ENCODE results near the gene SNTG2. TPM values are rescaled to one million over a fixed set of nuclear protein-coding genes. Genes with fewer than 3 reads are reported as not detected.
"Not testable (repeated sequence)": the region's sequence is repeated elsewhere in the genome, so short reads cannot be mapped to it uniquely, and the experiment has no call there.

Gene SNTG2
- total and polyA plus RNA-seq, 4 donors = 1.5 to 4.2 (median 1.9) TPM

DNA sequence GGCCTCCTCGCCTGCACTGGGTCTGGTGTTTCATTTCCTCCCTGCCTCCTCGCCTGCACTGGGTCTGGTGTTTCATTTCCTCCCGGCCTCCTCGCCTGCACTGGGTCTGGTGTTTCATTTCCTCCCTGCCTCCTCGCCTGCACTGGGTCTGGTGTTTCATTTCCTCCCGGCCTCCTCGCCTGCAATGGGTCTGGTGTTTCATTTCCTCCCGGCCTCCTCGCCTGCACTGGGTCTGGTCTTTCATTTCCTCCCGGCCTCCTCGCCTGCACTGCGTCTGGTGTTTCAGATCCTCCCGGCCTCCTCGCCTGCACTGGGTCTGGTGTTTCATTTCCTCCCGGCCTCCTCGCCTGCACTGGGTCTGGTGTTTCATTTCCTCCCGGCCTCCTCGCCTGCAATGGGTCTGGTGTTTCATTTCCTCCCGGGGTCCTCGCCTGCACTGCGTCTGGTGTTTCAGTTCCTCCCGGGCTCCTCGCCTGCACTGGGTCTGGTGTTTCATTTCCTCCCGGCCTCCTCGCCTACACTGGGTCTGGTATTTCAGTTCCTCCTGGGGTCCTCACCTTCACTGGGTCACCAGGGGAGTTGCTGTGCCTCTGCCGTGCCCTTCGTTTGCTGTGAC, 40.8 kb upstream of the SNTG2 start:
- not testable (repeated sequence) for H3K9me3 ChIP-seq (ENCODE audit: control insufficient read depth, insufficient read depth, low read length); H3K27ac ChIP-seq (ENCODE audit: low read depth, low read length); H3K4me1 ChIP-seq (ENCODE audit: control insufficient read depth, insufficient read depth, low read length); H3K36me3 ChIP-seq (ENCODE audit: control insufficient read depth, insufficient read depth, low read length); H3K4me3 ChIP-seq (ENCODE audit: low read depth, low read length); DNase-seq (ENCODE audit: low read depth in 4 of 6, low spot score in 6 of 6); H3K27me3 ChIP-seq (ENCODE audit: control insufficient read depth, insufficient read depth, low read length)
- WGBS (ENCODE audit: insufficient coverage) = 91% methylated on average over 19 of the region's 27 CpGs

DNA sequence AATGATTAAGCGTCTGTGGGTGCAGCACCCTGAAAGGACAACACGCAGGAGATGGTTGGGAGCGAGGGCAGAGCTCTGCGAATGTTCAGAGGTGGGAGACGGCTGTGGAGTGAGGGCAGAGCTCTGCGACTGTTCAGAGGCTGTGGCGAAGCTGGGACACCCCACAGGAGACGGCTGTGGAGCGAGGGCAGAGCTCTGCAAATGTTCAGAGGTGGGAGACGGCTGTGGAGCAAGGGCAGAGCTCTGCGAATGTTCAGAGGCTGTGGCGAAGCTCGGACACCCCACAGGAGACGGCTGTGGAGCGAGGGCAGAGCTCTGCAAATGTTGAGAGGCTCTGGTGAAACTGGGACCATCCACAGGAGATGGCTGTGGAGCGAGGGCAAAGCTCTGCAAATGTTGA, 40.0 kb upstream of the SNTG2 start:
- H3K27ac ChIP-seq (ENCODE audit: low read depth, low read length) = no peak overlapping the region
- no peak overlapping the region for H3K4me3 ChIP-seq (ENCODE audit: low read depth, low read length)
- no peaks in the 10 kb centered on the region for H3K27me3 ChIP-seq (ENCODE audit: control insufficient read depth, insufficient read depth, low read length)
- no peaks in the 10 kb centered on the region for H3K9me3 ChIP-seq (ENCODE audit: control insufficient read depth, insufficient read depth, low read length)
- H3K4me1 ChIP-seq (ENCODE audit: control insufficient read depth, insufficient read depth, low read length) = no peaks in the 10 kb centered on the region
- WGBS (ENCODE audit: insufficient coverage) = 88% methylated on average over 16 of the region's 16 CpGs
- DNase-seq (ENCODE audit: low read depth in 4 of 6, low spot score in 6 of 6) = no peak
- H3K36me3 ChIP-seq (ENCODE audit: control insufficient read depth, insufficient read depth, low read length) = no peaks in the 10 kb centered on the region

DNA sequence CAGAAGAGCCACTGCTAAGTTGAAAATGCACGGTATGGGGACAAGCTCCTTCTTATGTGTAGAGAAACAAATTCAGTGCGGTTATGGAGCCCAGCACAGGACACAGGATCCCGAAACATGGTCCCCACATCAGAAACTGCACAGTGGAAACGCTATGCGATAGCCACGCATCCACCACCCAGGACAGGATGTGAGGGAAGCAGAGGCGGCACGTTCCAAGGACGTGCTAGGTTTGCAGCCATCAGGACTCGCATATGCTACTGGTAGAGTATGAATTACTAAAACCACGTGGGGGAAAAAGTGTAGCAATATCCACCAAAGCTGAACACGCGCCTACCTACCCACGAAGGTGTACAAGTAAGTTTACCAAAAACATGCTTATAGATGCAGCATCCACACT, 34.7 kb upstream of the SNTG2 start:
- Histone ChIP-seq H3K36me3 (ENCODE audit: control insufficient read depth, insufficient read depth, low read length) (no peaks in the 10 kb centered on the region), H3K27me3 (ENCODE audit: control insufficient read depth, insufficient read depth, low read length) (no peaks in the 10 kb centered on the region), H3K4me1 (ENCODE audit: control insufficient read depth, insufficient read depth, low read length) (no peaks in the 10 kb centered on the region), H3K9me3 (ENCODE audit: control insufficient read depth, insufficient read depth, low read length) (no peaks in the 10 kb centered on the region), H3K27ac (ENCODE audit: low read depth, low read length) (no peak overlapping the region), H3K4me3 (ENCODE audit: low read depth, low read length) (no peak overlapping the region)
- DNase-seq (ENCODE audit: low read depth in 4 of 6, low spot score in 6 of 6) = no peak
- 95% methylated on average over 6 of the region's 14 CpGs for WGBS (ENCODE audit: insufficient coverage)

DNA sequence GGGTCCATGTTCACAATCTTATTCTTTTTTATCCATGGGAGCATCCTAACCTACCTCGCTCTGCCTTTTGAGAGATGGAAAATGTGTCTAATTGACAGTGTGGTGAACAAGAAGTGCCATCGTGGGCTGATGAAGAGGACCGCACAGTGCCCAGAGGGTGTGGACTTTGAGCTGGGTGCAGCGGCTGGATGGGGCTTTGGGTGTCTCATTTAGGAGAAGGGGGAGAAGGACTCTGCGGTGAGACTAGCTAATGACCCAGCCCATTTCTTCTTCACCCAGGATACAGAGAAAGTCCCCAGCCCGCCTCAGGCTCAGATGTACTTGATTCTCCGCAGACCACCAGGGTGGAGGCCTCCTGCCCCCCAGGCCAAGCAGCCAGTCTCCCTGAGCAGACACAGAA, 33.7 kb upstream of the SNTG2 start:
- no peaks in the 10 kb centered on the region for H3K27me3 ChIP-seq (ENCODE audit: control insufficient read depth, insufficient read depth, low read length)
- 93% methylated on average over 4 of the region's 7 CpGs for WGBS (ENCODE audit: insufficient coverage)

DNA sequence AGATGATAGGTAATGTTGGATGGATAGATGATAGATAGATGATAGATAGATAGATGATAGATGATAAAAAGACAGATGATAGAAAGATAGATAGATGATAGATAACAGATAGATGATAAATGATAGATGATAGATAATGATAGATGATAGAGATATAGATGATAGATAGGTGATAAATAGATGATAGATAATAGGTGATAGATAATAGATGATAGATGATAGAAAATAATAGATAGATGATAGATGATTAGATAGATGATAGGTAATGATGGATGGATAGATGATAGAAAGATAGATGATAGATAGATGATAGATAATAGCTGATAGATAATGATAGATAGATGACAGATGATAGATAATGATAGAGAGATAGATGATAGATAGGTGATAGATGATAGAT, 31.0 kb upstream of the SNTG2 start:
- Histone ChIP-seq H3K27me3 (ENCODE audit: control insufficient read depth, insufficient read depth, low read length) (no peaks in the 10 kb centered on the region), H3K4me1 (ENCODE audit: control insufficient read depth, insufficient read depth, low read length) (no peaks in the 10 kb centered on the region), H3K27ac (ENCODE audit: low read depth, low read length) (no peak overlapping the region), H3K9me3 (ENCODE audit: control insufficient read depth, insufficient read depth, low read length) (no peaks in the 10 kb centered on the region), H3K4me3 (ENCODE audit: low read depth, low read length) (no peak overlapping the region), H3K36me3 (ENCODE audit: control insufficient read depth, insufficient read depth, low read length) (no peaks in the 10 kb centered on the region)
- DNase-seq (ENCODE audit: low read depth in 4 of 6, low spot score in 6 of 6) = no peak

More for the DNA sequence above, 33.7 kb upstream of the SNTG2 start:
- no peak for DNase-seq (ENCODE audit: low read depth in 4 of 6, low spot score in 6 of 6)
- H3K9me3 ChIP-seq (ENCODE audit: control insufficient read depth, insufficient read depth, low read length) = no peaks in the 10 kb centered on the region
- no peaks in the 10 kb centered on the region for H3K36me3 ChIP-seq (ENCODE audit: control insufficient read depth, insufficient read depth, low read length)
- no peak overlapping the region for H3K27ac ChIP-seq (ENCODE audit: low read depth, low read length)
- no peak overlapping the region for H3K4me3 ChIP-seq (ENCODE audit: low read depth, low read length)
- no peaks in the 10 kb centered on the region for H3K4me1 ChIP-seq (ENCODE audit: control insufficient read depth, insufficient read depth, low read length)

DNA sequence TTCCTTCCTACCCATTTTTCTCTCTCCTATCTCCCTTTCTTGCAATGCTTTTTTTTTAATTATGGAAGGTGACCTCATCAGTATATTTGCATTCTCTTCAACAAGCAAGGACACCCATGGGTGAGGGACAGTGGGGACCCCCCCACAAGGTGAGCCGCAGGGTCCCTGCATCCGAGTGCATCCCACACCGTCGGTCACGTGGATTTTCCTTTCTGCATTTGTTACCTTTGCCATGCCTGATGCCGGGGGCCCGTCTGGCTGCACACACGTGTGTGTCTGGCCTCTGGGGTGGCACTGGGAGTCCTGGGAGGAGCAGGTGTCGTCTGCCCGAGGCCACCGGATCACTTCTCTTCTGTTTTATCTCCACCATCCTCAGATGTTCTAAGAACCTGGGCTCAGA, 30.1 kb upstream of the SNTG2 start:
- 96% methylated on average over 8 of the region's 11 CpGs for WGBS (ENCODE audit: insufficient coverage)
- Histone ChIP-seq H3K27me3 (ENCODE audit: control insufficient read depth, insufficient read depth, low read length) (no peaks in the 10 kb centered on the region), H3K9me3 (ENCODE audit: control insufficient read depth, insufficient read depth, low read length) (no peaks in the 10 kb centered on the region), H3K4me1 (ENCODE audit: control insufficient read depth, insufficient read depth, low read length) (no peaks in the 10 kb centered on the region), H3K27ac (ENCODE audit: low read depth, low read length) (no peak overlapping the region), H3K4me3 (ENCODE audit: low read depth, low read length) (no peak overlapping the region), H3K36me3 (ENCODE audit: control insufficient read depth, insufficient read depth, low read length) (no peaks in the 10 kb centered on the region)
- no peak for DNase-seq (ENCODE audit: low read depth in 4 of 6, low spot score in 6 of 6)

DNA sequence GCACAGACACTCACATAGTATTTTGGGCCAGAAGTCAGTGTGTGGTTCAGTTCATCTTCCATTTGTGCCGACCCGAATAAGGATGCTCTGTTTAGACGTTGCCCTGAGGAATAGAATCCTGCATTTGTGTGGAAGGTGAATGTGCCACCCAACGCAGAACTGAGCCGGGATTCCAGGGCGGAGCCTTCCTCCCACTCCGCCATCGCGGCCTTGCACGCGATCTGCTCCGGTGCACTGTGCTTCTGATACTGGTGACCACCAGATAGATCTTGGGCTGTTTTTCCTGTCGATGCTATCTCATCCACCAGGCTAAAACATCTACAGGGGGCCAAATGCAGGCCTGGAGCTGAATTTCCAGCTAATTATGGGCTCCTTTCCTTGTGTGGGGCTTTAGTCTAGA, 29.6 kb upstream of the SNTG2 start:
- H3K27me3 ChIP-seq (ENCODE audit: control insufficient read depth, insufficient read depth, low read length) = no peaks in the 10 kb centered on the region

DNA sequence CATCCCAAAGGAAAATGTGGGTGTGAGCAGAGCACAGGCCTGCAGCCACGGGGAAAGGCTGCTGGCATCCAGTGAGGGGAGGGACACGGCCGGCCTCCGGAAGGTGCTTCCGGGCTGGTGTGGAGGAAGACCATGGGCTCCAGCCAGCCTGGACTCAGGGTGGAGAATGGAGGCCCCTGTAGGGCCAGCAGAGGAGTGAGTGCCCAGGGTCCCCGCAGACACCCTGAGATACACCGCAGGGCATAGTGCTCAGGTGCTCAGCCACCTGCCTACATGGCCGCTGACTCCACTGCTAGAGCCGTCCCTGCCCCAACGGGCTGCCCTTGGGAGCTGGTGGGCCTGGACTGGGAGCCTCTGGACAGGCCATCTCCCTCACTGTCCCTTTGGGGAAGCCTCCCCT, 28.5 kb upstream of the SNTG2 start:
- H3K36me3 ChIP-seq (ENCODE audit: control insufficient read depth, insufficient read depth, low read length) = no peaks in the 10 kb centered on the region
- H3K4me3 ChIP-seq (ENCODE audit: low read depth, low read length) = no peak overlapping the region
- H3K9me3 ChIP-seq (ENCODE audit: control insufficient read depth, insufficient read depth, low read length) = peaks cover 3% of the 10 kb centered on the region
- no peaks in the 10 kb centered on the region for H3K4me1 ChIP-seq (ENCODE audit: control insufficient read depth, insufficient read depth, low read length)
- WGBS (ENCODE audit: insufficient coverage) = 93% methylated on average over 10 of the region's 10 CpGs
- no peak overlapping the region for H3K27ac ChIP-seq (ENCODE audit: low read depth, low read length)
- DNase-seq (ENCODE audit: low read depth in 4 of 6, low spot score in 6 of 6) = no peak
- H3K27me3 ChIP-seq (ENCODE audit: control insufficient read depth, insufficient read depth, low read length) = no peaks in the 10 kb centered on the region

More for the DNA sequence above, 29.6 kb upstream of the SNTG2 start:
- Histone ChIP-seq H3K4me1 (ENCODE audit: control insufficient read depth, insufficient read depth, low read length) (no peaks in the 10 kb centered on the region), H3K27ac (ENCODE audit: low read depth, low read length) (no peak overlapping the region), H3K4me3 (ENCODE audit: low read depth, low read length) (no peak overlapping the region), H3K36me3 (ENCODE audit: control insufficient read depth, insufficient read depth, low read length) (no peaks in the 10 kb centered on the region), H3K9me3 (ENCODE audit: control insufficient read depth, insufficient read depth, low read length) (no peaks in the 10 kb centered on the region)
- WGBS (ENCODE audit: insufficient coverage) = 89% methylated on average over 13 of the region's 13 CpGs
- no peak for DNase-seq (ENCODE audit: low read depth in 4 of 6, low spot score in 6 of 6)

DNA sequence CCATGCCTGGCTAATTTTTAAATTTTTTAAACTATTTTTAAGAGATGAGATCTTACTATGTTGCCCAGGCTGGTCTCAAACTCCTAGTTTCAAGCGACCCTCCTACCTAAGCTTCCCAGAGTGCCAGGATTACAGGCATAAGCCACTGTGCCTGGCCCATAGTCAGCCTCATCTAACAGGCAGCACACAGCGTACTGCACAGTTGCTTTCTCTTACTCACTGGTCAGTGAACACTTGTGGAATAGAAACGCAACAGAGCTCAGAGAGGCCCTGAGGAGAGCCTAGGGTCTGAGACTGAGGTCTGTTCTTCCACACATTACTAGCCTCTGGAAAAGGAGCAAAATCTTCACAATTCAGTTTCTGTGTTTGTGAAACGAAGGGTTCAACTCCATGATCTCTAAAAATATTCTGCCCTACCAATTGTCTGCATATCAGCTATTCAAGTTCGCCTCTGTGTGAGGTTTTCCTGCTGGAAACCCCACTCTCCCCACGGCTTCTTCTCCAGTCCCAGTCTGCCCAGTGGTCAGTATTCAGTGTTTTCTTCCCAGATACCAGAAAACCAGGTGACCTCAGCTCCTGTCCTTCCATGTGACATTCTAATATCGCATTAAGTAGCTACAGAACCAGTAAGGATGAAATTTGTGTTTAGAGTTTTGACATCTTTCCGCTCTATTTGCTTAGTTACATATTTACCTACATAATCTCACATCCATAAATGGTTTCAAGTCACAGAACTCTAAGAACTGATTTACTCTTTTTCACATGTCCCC, 26.6 kb upstream of the SNTG2 start:
- H3K27ac ChIP-seq (ENCODE audit: low read depth, low read length) = no peak overlapping the region
- no peak for DNase-seq (ENCODE audit: low read depth in 4 of 6, low spot score in 6 of 6)
- no peaks in the 10 kb centered on the region for H3K36me3 ChIP-seq (ENCODE audit: control insufficient read depth, insufficient read depth, low read length)
- no peaks in the 10 kb centered on the region for H3K27me3 ChIP-seq (ENCODE audit: control insufficient read depth, insufficient read depth, low read length)
- WGBS (ENCODE audit: insufficient coverage) = 79% methylated on average over 5 of the region's 8 CpGs
- peaks cover 5% of the 10 kb centered on the region for H3K9me3 ChIP-seq (ENCODE audit: control insufficient read depth, insufficient read depth, low read length)
- H3K4me3 ChIP-seq (ENCODE audit: low read depth, low read length) = no peak overlapping the region
- H3K4me1 ChIP-seq (ENCODE audit: control insufficient read depth, insufficient read depth, low read length) = no peaks in the 10 kb centered on the region

DNA sequence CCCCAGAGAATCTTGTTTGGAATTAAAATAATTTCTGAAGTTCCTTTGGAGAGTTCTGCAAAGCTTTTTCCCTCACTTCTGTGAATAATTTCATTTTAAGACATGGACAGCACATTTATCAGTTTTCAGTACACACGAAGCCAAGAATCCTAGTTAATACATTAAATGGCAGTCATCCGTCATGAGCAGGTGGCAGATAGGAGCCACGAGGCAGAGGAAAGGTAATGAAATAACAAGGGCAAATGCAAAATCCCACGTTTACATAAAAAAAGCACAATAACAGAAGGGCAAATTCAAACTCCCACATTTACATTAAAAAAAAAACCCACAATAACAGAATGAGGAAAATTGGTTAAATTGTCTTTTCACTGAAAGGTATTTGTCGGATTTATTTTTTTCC, 25.9 kb upstream of the SNTG2 start:
- Histone ChIP-seq H3K36me3 (ENCODE audit: control insufficient read depth, insufficient read depth, low read length) (no peaks in the 10 kb centered on the region), H3K4me1 (ENCODE audit: control insufficient read depth, insufficient read depth, low read length) (no peaks in the 10 kb centered on the region), H3K27me3 (ENCODE audit: control insufficient read depth, insufficient read depth, low read length) (no peaks in the 10 kb centered on the region), H3K4me3 (ENCODE audit: low read depth, low read length) (no peak overlapping the region), H3K9me3 (ENCODE audit: control insufficient read depth, insufficient read depth, low read length) (peaks cover 5% of the 10 kb centered on the region), H3K27ac (ENCODE audit: low read depth, low read length) (no peak overlapping the region)
- peak in 1 of 6 donors; percentile 43 for DNase-seq (ENCODE audit: low read depth in 4 of 6, low spot score in 6 of 6)
- no CpG with 5 or more reads among the region's 5 CpGs for WGBS (ENCODE audit: insufficient coverage)

Data from spinal cord (tissue), 10 donors.